Fibroblast of skin of right biceps (primary cell): ENCODE results near the gene DISP2.

Experiments used
- DNase-seq: peaks from one replicate; pipeline ENCODE4 v3.0.0-alpha.2; 2013

DISP2 gene

GRCh38 chr15:40389824-40390595 is 32.0 kb downstream of the DISP2 start:
- DNase-seq, result no peak

DNA sequence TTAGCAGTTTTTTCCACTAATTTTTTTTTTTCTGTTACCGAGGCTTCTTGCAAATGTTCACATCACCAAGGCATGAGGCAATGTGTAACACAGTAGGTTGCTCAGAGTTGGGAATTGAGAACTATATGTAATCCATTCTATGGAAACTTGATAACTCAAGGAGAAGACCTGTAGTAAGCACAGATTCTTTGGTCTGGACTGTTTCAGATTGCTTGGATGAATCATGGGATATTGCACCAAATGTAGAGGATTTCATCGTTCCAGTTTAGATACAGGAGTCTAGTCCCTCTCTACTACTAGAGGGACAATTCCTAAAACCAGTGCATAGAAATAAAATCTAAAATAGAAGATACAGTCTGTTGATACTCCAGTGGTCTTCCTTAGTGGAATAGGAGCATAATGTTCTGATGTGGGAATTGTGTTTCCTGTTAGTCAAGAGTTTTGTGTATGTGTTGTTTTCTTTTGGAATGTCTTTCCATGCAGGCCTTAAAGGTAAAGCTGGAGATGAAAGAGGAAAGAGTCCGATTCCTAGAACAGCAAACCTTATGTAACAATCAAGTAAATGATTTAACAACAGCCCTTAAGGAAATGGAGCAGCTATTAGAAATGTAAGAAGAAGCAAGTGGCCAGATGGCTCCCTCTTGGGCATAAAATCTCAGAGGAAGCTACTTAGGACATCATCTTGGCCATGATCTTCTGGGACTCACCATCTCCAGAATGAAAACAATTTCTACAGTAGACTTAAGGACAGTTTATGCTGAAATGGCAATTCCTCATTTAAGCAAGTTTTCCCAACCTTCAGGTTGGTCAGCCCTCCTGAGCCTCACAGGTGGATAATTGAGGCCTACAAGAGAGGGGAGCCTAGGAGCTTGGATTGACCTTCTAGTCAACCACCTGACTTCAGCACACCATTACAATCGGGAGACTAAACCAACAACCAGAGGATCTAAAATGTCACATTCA is 35.2 kb downstream of the DISP2 start:
- DNase-seq, result peak; percentile 43

DNA sequence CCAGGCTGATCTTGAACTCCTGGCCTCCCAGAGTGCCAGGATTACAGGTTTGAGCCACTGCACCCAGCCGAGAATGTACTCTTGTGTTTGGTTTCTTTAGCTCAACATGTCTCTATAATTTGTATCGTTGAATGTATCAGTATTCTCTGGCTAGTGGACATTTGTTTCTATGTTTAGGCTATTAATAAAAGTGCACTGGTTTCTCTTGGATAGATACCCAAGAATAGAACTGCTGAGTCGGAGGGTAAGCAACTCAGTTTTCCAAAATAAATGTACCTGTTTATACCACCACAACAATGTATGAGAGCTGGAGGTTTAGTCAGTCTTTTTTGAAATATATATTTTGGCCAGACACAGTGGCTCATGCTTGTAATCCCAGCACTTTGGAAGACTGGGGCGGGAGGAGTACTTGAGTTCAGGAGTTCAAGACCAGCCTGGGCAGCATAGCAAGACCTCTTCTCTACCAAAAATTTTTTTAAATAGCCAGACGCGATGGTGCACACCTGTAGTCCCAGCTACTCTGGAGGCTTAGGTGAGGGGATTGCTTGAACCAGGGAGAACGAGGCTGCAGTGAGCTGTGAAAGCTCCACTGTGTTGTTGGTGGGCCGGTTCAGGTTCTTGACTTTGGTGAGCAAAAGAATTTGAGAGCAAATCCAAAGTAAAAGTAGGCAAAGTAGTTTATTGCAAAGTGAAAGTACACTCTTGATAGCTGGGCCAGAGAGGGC is 39.8 kb downstream of the DISP2 start:
- no peak for DNase-seq

GRCh38 chr15:40398413-40398873 is 40.4 kb downstream of the DISP2 start:
- no peak for DNase-seq

- no peak for DNase-seq
These were observed 41.4 kb downstream of the DISP2 start for GRCh38 chr15:40399370-40399769.

DNA sequence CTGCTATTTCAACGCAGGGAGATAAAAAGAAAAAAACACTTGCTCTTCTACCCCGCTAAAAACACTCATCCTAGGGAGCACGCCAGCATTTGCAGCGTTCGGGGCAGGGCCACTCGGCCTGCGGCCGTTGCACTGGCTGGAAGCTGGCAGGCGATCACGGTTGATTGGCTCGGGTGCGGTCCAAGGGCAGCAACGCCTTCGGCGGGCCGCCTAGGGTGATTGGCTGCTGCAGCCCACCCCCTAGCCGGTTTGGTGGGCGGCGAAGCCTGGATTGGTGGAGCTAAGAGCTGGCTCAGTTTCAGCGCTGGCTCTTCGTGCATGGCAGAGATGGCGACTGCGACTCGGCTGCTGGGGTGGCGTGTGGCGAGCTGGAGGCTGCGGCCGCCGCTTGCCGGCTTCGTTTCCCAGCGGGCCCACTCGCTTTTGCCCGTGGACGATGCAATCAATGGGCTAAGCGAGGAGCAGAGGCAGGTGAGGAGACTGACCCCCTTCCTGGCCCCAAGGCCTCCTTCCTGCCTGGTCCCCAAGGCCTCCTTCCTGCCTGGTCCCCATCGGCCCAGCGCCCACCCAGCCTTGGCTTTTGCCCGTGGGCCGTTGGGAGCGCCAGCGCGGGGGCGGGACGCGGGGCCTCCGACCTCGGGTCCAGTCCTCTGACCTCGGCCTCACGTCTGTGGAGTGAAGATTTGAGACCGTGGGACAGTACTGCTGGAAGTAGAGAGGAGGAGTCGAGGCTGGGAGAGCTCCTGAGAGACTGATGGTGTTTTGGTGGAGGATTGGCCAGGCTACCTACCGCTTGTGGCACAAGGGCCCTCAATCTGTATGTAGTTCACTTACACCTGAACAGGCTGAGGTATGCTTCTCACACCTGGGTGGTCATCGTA is 47.7 kb downstream of the DISP2 start, which contains the start of gene IVD:
TSS of gene IVD (plus strand) at position 295 of the 881 bp plus-strand sequence. CDS start at position 328, 33 bp downstream.
- peak; percentile 95 for DNase-seq

DNA sequence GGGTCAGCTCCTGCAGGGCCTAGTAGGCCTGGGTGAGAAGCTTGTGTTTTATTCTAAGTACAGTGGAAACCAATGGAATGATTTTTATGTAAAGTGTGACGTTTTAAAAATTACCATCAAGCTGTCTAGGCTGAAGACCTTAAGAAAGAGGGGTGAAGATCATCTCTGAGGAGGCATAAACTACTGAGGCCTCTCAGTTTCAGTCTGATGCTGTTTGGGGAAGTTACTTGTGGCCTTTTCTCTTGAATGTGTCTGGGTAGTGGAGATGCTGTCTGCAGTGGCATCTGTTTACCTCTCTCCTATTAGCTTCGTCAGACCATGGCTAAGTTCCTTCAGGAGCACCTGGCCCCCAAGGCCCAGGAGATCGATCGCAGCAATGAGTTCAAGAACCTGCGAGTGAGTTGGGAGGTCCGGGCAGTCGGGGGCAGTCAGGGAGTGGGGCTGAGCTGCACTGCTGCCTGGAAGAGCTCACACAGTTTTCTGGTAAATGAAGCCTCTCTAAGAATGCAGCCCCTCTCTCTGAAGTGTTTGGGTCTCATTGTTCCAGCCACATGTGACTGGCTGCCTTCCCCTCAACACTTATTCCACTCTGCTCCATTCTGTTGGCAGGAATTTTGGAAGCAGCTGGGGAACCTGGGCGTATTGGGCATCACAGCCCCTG is 49.4 kb downstream of the DISP2 start:
- DNase-seq, result no peak

DNA sequence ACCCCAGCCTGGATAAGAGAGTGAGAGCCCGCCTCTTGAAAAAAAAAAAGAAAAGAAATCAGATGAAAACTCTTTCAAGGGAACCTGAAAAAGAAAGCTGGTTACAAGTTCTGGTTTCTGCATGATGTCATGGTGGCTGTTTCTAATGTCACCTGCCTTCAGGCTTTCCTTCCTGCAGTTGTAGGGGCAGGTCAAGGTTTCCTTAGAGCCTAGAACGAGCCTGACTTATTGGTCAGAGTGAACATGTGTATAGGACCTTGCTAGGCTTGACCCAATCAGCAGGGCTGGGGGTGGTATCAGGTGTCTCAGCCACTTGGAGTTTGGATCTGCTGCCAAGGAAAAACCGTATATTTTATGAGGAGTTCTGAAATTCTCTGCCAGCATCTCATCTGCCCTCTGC is 51.3 kb downstream of the DISP2 start:
- no peak for DNase-seq

GRCh38 chr15:40410476-40410875 is 52.5 kb downstream of the DISP2 start:
- DNase-seq, result no peak

DNA sequence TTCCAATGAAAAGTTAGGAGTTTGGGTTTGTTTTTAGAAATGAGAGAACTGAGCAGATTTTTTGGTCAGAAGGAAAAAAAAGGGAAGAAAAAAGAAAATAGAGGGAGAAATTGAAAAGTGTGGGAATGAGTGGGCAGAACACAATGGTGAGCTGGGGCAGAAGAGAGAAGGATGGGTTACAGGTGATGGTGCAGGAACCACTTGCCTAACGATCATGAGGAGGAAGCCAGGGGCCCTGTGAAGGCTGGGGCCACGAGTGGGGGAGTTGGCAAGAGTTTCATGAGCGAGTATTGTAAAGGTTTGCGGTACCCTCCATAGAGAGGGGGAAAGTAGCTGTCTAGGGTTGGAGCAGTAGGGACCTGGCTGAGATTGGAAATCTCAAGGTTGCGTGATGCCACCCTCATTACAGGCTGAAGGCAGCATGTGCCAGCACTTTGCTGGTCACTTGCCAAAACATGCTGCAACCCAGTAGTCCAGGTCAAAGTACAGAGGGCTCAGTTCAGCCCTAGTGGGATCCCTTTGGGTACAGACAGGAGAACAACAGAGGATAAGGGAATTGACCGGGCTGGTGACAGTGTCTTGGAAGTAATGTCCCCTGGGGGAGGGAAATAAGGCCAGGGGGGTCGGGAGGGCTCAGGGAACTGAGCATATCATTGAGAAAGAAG is 54.2 kb downstream of the DISP2 start:
- no peak for DNase-seq

GRCh38 chr15:40413036-40413435 is 55.0 kb downstream of the DISP2 start:
- no peak for DNase-seq

GRCh38 chr15:40414816-40415215 is 56.8 kb downstream of the DISP2 start:
- DNase-seq, result no peak

GRCh38 chr15:40415226-40415625 is 57.2 kb downstream of the DISP2 start:
- DNase-seq, result no peak

DNA sequence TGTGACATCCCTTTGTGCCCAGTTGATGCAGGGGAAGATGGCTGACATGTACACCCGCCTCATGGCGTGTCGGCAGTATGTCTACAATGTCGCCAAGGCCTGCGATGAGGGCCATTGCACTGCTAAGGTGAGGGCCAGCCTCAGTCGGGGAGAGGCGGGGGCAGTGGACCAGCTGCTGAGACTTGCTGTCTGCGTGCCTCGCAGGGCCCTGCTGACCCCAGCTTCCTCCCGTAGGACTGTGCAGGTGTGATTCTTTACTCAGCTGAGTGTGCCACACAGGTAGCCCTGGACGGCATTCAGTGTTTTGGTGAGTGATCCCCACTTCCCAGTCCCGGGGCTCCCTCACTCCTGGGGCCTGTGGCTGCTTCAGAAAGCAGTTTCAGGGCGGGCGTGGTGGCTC is 58.0 kb downstream of the DISP2 start:
- no peak for DNase-seq

GRCh38 chr15:40418126-40418525 is 60.1 kb downstream of the DISP2 start:
- no peak for DNase-seq

GRCh38 chr15:40420071-40420713 is 62.2 kb downstream of the DISP2 start:
- no peak for DNase-seq

DNA sequence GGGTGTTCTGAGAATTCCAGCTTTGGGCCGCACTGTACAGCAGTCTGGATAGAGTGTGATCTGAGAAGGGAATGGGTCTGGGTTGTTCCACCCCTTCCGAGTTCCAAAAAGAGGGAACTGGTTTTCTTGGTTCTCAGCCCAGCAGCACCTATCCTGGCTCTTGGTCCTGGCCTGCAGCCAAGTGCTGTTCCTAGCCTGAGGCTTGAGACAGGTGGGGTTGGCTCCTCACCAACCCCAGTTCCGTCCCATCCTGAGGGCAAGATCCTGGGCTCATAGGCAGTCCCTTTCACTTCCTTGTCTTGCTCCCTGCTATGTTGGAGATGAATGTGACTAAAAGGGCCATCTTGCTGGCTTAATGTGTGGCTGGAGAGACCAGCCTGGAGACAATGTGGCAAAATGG is 62.8 kb downstream of the DISP2 start:
- DNase-seq, result no peak

- peak; percentile 57 for DNase-seq
These were observed 63.5 kb downstream of the DISP2 start for GRCh38 chr15:40421246-40422157.

DNA sequence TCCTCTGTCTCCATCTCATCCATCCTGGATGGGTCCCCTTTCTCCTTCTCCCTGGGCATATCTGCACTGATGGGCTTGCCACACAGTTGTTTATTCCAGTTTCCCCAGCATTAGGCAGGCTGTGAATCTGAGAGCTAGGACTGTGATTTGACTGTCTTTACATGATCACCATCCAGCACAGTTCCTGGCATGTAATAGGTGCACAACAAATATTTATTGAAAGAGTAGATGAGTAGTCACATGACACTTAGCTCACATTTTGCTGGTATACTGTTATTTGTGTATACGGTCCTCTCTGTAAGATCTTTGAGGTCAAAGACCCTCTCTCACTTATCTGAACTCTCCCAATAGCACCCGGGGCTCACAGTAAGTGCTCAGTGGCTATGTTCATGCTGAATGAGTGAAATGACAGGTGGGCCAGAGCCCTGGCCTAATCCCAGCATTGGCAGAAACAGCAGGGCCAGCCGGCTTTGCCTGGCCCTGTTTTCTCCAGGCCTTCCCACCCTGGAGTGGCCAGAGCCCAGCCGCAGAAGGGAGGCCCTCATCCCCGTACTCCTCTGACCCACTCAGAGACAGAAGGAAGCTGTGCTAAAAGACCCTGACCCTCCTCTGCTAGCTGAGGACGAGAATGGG is 66.6 kb downstream of the DISP2 start:
- no peak for DNase-seq
